Left cardiac atrium (tissue), 4 donors: Measurements from ENCODE around the gene PDE6B. TPM values are rescaled to one million over a fixed set of nuclear protein-coding genes. Genes with fewer than 3 reads are reported as not detected.
A peak's percentile ranks its signal among the peaks of the same experiment; 100 is the strongest.

Experiments used
- ATAC-seq, 2 donors: fragments of 200-7000 bp; cut with Tn5 transposase; one replicate each; pipeline ENCODE4 v1.9.1; 2020; ENCODE audit warnings: mild to moderate bottlenecking in 2 of 2, moderate library complexity in 2 of 2
- DNase-seq: peaks from one replicate; pipeline ENCODE4 v3.0.0-alpha.2; 2020
- intact Hi-C, 2 donors: fragments of 100-400 bp; cut with DNase I; formaldehyde crosslinking; loops; one replicate each; pipeline versions ENCODE4 v1.14.1 to v1.15.1; 2022 to 2023
- total RNA-seq, 2 donors: library from RNA; stranded (reverse); fragmentation: NEBNext Ultra II Directional; extraction: Animal tissue kit (Norgen Biotek cat#: 25700); gene quantifications; one replicate each; pipeline ENCODE4 v1.2.1, GENCODE V29; 2021
- donor health status: DM: no; HTN: yes; CAD: no.
- donor health status: DM: no; HTN: yes; CAD: no; lungs with severe emphysema.
- donor health status: DM: yes; HTN: yes; CAD: no.
- donor health status: Dilated cardiomyopathy.

Gene PDE6B
- total RNA-seq, 2 donors from 2014 or later, result 4.7 to 5.2 TPM

DNA sequence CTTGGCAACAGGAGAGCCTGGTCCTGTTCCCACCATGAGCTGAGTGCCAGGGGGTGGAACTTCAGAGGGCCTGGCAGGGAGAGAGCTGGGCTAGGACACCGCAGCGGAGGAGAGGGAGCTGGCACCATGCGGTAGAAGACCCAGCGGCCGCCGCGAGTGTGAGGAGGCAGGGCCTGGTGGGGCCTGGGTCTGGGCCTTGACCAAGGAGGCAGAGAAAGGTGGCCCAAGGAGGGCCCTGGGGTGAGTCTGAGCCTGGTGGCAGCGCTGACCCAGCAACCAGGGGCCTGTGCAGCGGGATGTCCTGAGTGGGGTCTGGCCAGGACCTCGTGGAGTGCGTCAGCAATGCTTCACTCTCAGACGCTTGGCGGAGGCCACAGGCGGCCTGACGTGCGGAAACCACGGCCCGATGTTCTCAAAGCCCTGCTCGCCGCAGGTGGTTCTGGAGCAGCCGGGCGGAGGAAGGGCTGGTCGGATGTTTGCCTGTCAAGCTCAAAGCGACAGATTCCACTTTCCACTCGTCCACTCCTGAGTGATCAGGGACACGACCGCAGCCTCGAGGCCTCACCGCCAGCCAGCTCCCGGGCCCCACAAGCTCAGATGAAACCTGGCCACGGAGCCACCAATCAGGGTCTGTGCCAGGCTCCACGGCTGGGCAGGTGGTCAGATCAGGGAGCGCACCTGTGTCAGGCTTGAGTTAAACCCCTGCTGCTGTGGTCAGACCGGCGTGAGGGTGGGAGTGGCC lies 27.9 kb downstream of the PDE6B start:
- intact Hi-C loops, result no loop called here
- ATAC-seq (no peak), DNase-seq (no peak)

DNA sequence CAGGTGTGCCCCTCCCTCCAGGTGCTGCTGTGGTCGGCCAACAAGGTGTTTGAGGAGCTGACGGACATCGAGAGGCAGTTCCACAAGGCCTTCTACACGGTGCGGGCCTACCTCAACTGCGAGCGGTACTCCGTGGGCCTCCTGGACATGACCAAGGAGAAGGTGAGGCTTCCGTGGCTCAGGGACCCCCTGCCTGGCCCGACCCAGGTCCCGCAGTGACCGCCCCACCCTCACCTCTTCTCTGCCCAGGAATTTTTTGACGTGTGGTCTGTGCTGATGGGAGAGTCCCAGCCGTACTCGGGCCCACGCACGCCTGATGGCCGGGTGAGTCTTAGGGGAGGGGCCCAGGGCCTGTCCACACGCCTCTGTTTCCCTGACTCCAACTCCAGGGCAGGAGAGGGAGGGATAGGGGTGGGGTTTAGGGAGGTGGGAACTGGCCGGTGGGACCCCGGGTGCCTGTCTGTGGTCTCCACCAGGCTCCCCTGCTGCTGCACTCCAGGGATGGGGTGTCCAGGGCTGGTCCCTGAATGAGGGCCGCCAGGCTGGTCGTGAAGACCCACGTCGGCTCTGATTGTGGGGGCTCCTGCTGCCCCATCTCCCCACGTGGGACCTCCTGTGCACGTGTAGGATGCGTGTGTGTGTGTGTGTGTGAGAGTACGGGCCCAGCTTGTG lies 28.6 kb downstream of the PDE6B start:
- DNase-seq (no peak), ATAC-seq (no peak)
- intact Hi-C loops, result no loop called here

DNA sequence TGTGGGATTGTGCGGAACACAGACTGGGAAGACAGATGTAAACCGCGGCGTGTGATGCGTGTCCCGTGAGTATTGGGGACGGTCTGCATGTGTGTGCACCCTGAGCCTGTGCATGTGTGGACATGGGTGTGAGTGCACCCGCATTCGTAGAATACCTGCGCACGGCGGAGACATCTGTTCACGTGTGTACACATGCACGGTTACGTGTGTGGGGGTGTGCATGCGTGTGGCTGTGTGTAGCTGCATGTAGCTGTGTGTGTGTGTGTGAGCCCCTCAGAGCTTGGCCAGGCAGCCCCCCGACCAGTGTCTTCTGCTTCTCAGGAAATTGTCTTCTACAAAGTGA lies 29.1 kb downstream of the PDE6B start:
- ATAC-seq (no peak), DNase-seq (no peak)
- intact Hi-C loops, result no loop called here

DNA sequence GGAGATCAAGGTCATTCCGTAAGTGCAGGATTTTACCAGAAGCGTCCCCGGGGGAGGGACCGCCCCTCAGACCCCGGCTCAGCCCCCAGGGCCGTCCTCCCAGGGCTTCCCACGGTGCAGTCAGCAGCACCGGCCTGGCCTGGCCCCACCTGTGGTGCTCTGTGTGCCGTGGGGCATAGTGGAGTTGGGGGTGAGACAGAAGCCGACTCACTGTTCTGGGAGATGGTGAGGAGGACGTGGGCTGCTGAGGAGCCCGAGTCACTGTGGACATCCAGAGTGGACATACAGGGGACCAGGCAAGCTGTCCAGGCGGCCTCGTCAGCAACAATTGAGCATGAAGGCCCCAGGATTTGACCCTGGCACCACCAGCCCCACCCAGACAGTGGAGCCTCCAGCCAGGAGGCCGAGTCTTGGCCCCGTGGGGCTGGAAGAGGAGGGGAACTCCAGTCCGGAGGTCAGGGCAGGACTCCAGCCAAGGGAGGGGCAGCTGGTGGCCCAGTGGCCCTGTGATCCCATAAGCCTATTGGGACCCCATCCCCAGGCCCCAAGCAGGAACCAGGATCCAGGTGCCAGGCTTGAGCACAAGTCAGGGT lies 29.6 kb downstream of the PDE6B start:
- DNase-seq (no peak), ATAC-seq (no peak)
- intact Hi-C loops, result no loop called here

- ATAC-seq (no peak), DNase-seq (no peak)
- intact Hi-C loops, result no loop called here
These were observed 30.2 kb downstream of the PDE6B start for GRCh38 chr4:655464-656151.

GRCh38 chr4:656436-657337 lies 31.3 kb downstream of the PDE6B start:
- ATAC-seq (peak in 1 of 2 donors; percentile 13), DNase-seq (no peak)
- intact Hi-C loops, result no loop called here

DNA sequence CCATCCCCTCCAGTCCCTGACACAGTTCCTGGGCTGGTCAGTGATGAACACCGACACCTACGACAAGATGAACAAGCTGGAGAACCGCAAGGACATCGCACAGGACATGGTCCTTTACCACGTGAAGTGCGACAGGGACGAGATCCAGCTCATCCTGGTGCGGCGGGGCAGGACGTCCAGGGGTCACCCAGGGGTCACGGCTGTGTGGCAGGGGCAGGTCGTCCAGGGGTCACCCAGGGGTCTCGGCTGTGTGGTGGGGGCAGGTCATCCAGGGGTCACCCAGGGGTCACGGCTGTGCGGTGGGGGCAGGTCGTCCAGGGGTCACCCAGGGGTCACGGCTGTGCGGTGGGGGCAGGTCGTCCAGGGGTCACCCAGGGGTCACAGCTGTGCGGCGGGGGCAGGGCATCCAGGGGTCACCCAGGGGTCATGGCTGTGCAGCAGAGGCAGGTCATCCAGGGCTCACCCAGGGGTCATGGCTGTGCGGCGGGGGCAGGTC lies 32.0 kb downstream of the PDE6B start:
- ATAC-seq (no peak), DNase-seq (no peak)
- intact Hi-C loops, result no loop called here

- ATAC-seq (no peak), DNase-seq (no peak)
These were observed 32.7 kb downstream of the PDE6B start for GRCh38 chr4:657834-658667.

GRCh38 chr4:658681-659667 lies 33.6 kb downstream of the PDE6B start:
- no peak for ATAC-seq

More at GRCh38 chr4:657834-658667, 32.7 kb downstream of the PDE6B start:
- intact Hi-C loops, result no loop called here

GRCh38 chr4:659851-660250 lies 34.5 kb downstream of the PDE6B start:
- intact Hi-C loops, result no loop called here
- DNase-seq, result no peak
- ATAC-seq, result no peak

More at GRCh38 chr4:658681-659667, 33.6 kb downstream of the PDE6B start:
- intact Hi-C loops, result no loop called here
- DNase-seq, result no peak

GRCh38 chr4:660401-660800 lies 35.0 kb downstream of the PDE6B start:
- ATAC-seq (no peak), DNase-seq (no peak)
- intact Hi-C loops, result no loop called here

DNA sequence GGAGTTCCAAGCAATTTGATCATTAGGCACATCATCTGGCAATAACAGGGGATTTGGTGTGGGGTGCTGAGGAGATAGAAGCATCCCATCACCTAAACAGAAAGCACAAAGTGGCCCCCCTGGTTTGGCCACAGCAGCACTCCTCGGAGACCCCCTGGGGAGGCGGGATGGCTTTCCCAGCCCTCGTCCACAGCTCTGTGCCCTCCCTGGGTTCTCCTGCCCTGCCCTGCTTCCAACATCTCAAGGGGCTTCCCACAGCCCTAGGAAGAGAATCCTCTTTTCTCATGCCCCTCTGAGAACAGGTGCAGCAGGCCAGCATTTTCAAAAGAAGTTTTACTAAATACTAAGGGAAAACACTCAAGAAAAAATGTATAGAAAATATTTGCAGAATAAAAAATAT lies 35.9 kb downstream of the PDE6B start:
- DNase-seq (no peak), ATAC-seq (no peak)
- intact Hi-C loops, result no loop called here

- DNase-seq (no peak), ATAC-seq (no peak)
- intact Hi-C loops, result no loop called here
These were observed 36.7 kb downstream of the PDE6B start for GRCh38 chr4:661881-662761.

DNA sequence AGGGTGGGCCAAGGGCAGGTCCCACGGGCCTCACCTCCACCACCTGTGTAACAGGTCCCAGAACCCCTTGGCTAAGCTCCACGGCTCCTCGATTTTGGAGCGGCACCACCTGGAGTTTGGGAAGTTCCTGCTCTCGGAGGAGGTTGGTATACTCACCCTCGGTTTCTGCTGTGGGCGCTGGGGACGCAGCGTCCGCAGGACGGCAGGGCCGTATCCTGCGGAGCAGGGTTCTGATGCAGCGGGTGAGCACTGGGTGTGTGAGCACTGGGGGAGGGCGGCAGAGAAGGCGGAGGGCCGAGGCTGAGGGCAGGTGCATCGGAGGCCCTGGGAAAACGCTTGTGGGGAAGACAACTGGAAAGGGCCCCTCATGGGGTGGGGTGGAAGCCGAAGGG lies 37.7 kb downstream of the PDE6B start:
- intact Hi-C loops, result no loop called here
- no peak for DNase-seq
- peak in 1 of 2 donors; percentile 2 for ATAC-seq

DNA sequence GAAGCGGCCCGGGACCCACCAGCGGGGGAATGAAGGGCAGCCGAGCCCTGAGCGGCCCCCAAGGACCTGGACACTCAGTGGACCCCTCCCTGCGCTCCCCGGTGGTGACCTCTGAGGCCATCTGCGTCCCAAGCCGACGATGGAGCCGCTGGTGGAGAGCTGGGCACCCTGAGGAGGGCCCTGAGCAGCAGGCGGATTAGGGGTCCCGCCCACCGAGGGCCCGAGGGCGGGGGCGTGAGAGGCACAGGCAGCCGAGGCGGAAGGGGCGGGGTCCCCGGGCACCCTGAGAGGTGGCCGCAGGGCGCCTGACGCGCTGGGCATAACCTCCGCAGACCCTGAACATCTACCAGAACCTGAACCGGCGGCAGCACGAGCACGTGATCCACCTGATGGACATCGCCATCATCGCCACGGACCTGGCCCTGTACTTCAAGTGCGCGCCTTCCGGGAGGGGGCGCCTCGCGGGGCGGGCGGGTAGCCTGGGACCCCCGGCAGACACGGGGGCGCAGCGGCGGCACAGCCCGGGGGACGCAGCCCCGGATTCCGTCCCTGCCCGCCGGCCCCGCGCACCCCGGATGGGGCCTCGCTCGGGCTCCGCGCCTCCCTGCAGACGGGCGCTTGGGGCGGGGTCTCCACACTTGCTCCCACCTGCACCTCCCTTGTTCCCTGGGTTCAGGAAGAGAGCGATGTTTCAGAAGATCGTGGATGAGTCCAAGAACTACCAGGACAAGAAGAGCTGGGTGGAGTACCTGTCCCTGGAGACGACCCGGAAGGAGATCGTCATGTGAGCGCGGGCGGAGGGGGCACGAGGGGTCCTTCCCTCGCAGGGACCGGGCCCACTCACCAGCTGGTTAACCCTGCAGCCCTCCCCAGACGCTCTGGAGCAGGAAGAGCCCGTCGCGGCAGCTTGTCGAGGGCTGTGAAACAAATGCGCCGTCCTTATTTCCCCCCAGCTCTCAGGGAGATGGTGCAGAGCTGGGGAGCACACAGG lies 38.4 kb downstream of the PDE6B start:
- DNase-seq (peak; percentile 80), ATAC-seq (peak; percentile 77 to 85)
- intact Hi-C loops, result no loop called here
